NT2/D1 (cell line): ENCODE measurements around the gene GAS7.

Experiments used
- SUZ12 ChIP-seq: IDR thresholded peaks from 2 replicates; pipeline ENCODE4 v1.6.1; 2011; ENCODE audit not compliant: insufficient read length, insufficient read depth; ENCODE audit errors: extremely low read depth
- ZNF274 ChIP-seq: IDR thresholded peaks from 2 replicates; pipeline ENCODE4 v1.6.1; 2011; ENCODE audit warnings: mild to moderate bottlenecking, low read depth, low read length

- TF ChIP-seq SUZ12, result no peak
- no peak for TF ChIP-seq ZNF274
Observed at GRCh38 chr17:9969301-9969935, 229.0 kb downstream of the GAS7 start.
